COLO829 (cell line): ENCODE measurements around the gene HSD11B2.

Source experiments
- DNase-seq: peaks from one replicate; pipeline ENCODE4 v3.0.0; 2012; ENCODE audit warnings: low spot score

HSD11B2 gene

DNA sequence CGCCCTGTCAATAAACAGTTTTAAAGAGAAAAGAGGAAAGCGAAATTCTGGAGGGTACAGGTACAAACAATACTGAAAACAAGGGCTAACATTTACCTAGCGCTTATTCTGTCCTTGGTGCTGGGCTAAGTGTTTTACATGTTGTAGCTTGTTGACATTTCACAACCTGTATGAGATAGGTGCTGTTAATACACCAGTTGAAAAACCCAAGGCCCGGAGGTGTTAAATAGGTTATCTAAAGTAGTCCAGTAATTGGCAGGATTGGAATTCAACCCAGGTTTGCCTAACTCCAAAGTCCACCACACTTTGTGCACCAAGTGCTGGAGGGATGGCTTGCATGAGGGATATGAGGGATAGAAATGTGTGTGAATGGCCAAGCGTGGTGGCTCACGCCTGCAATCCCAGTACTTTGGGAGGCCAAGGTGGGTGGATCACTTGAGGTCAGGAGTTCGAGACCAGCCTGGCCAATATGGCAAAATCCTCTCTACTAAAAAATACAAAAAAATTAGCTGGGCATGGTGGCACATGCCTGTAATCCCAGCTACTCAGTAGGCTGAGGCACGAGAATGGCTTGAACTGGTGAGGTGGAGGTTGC lies 47.1 kb downstream of the HSD11B2 start:
- no peak for DNase-seq

DNA sequence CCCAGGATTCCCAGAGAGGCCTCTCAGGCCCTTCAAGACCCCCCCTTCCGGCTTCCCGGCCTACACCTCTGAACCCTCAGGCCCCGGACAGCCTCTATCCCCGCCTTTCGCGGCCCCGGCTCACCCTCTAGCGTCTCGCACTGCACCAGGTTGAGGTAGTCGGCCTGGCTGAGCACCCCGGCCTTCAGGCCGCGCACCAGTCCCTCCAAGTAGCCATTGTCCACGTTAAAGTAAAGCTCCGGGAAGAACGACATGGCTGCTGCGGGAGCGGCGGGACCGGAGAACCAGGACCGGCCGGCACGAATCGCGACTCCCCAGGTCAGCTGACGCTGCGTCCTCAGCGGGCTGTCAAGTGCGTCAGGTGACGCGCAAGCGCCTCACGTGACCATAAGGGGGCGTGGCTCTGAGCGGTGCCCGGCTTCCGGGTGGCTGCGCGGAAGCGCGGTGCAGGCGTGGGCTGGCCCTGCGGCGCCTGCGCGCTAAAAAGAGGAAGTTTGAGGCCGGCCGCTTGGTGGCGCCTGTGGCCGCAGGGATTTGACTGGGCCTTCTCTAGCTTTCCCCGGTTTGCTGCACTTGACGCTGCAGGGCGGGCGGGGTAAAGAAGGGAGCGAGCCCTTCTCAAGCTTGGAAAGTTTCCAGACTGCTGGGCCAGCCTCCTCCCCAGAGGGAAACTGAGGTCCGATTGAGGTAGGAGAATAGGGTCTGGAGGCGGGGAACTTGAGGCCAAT lies 50.1 kb downstream of the HSD11B2 start, which contains the start of gene ATP6V0D1:
Gene ATP6V0D1, minus strand, starts transcription at position 325 of the 728 bp plus-strand sequence. Its CDS starts 71 bp downstream, at position 254.
- DNase-seq: peak; percentile 93

DNA sequence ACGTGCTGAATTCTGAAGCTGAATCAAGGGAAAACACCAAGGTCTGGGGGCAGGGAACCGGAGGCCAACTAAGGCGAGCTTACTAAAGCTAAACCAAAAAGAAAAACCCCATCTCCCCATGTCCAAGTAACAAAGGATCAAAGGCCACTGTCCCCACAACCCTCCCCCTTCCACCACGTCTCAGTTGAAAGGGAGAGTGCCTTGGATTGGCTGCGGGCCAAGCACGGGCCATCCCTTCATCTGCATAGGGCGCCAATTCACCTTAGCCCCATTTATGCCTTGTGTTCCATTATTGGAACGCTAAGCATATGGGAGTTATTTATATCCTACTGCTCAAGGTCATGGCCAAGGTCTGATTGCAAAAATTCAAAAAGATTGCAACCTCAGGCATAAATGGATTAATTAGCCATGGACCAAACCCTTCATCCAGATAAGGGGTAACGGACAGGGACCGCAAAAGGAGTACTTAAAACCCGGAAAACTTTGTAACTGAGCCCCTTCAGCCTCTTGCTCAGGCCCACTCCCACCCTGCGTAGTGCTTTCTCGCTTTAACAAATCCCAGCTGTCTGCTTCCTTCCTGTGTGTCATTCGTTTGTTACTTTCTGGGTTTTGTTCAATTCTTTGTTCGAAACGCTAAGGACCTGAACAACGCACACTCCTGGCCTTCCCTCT lies 50.8 kb downstream of the HSD11B2 start:
- DNase-seq: no peak

DNA sequence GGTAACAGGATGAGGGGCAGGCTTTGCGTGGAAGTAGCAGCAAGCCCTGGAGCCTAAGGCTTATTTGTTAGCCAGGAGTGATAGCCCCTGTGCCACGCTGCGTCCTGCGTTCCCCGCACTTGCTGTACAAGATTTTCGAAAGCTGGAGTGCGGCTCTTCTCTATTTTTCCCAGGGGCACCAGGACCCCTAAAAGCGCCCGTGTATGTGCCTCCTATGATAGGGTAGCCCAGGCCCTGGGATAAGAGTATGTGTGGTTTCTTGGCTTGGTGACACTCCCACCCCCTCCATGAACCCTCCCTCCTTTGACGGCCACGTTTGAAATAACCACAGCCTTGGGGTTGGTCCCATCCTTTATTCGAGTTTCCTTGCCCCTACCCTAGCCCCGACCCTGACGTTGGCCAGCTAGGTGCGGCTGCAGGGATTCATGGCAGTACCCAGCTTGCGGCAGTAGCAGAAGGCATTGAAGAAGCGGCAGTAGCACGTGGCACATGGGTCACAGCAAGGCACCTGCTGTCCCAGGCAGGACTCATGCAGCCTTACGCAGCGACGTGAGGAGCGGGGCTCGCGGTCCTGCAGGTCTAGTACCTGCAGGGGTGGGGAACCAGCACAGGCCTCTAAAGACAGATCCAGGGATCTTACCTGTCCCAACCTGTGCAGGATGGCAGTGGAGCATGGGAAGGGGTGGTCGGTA lies 51.5 kb downstream of the HSD11B2 start:
- no peak for DNase-seq

DNA sequence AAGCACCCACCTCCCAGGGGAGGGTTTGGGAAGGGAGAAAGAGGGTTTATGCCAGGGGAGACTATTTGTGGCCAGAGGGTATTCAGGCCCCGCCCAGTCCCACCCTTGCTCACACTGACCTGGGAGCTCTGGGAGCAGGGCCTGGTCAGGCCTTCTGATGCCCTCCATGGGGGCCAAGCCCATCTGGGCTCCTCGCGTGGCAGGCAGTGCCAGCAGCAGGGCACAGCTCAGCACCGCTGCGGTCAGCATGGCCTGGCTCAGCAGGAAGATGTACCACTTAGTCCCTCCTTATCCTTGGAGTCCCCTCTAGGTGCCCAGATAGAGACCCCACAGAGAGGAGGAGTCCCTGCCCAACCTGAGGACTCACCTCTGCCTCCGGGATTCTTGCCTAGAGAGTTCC lies 52.2 kb downstream of the HSD11B2 start, which contains the start of gene AGRP:
Gene AGRP, minus strand, starts transcription at position 398 of the 400 bp plus-strand sequence. Its CDS starts 149 bp downstream, at position 249.
- no peak for DNase-seq

DNA sequence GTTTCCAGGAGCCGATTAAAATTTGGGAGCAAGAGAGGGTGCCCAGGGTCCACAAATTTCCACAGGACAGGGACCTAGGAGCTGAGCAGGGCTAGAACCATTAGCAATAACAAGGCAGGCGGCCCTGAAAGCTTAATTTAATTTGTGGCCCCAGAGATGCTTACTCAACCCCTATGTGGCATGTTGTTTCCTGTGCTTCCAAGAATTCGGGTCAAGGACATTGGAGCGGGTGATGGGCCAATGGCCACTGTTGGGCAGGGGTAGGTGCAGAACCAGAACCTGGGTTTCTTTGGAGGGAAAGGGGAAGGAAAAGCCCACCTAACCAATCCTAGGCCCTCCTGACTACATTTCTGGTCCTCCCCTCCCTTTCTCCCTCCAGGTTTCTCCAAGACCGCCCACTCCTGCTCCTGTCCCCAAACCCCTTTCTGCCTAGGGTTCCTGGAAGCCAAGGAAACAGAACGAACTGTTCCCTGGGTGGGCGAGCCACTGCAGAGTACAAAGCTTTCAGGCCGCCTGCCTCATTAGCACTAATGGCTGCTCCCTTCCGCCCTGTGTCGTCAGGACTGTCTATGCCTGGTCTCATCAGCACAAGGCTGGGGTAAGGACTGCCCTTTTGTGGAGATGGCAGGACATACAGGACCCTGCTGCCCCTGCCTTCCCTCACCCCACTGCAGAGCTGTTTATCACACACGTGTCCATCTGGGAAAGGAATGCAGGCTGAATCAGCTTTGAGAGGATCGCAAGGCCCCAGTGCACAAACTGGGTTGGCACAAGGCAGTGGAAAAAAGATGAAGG lies 53.0 kb downstream of the HSD11B2 start:
- DNase-seq: no peak

DNA sequence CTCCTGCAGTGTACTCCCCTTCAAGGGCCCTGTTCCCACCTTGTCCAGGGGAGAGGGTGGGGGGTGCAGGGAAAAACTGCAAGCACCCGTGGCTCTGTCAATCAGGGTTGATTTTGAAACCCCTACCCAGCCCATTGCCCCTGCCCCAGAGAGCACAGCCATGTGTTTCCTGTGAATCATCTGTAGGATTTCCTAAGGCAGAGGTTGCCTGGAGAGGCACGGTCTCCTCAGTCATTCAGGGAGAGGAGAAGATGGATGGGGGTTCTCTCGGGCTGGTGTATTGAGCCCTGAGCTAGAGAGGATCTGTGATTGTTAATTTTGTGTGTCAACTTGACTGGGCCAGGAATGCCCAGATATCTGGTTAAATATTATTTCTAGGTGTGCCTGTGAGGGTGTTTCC lies 55.9 kb downstream of the HSD11B2 start:
- no peak for DNase-seq
